Measurements from ENCODE around the gene NADSYN1. TPM values are rescaled to one million over a fixed set of nuclear protein-coding genes. Genes with fewer than 3 reads are reported as not detected.
A peak's percentile ranks its signal among the peaks of the same experiment; 100 is the strongest.

The NADSYN1 gene
- total RNA-seq, 1 experiment from 2014 or later: 79.7 TPM

DNA sequence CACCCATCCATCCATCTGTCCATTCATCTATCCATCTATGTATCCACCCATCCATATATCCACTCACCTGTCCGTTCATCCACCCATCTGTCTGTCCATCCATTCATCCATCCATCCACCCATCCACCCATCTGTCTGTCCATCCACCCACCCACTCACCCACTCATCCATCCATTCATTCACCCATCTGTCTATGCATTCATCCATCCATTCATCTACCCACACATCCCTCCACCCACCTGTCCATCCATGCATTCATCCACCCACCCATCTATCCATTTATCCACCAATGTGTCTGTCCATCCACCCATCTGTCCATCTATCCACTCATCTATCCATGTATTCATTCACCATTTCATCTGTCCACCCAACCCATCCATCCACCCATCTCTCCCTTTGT is 33.3 kb downstream of the NADSYN1 start:
- H3K9me3 Mint-ChIP-seq (ENCODE audit: low read depth, unreplicated experiment): no peaks in the 10 kb centered on the region
- TF ChIP-seq, protein P1, sequence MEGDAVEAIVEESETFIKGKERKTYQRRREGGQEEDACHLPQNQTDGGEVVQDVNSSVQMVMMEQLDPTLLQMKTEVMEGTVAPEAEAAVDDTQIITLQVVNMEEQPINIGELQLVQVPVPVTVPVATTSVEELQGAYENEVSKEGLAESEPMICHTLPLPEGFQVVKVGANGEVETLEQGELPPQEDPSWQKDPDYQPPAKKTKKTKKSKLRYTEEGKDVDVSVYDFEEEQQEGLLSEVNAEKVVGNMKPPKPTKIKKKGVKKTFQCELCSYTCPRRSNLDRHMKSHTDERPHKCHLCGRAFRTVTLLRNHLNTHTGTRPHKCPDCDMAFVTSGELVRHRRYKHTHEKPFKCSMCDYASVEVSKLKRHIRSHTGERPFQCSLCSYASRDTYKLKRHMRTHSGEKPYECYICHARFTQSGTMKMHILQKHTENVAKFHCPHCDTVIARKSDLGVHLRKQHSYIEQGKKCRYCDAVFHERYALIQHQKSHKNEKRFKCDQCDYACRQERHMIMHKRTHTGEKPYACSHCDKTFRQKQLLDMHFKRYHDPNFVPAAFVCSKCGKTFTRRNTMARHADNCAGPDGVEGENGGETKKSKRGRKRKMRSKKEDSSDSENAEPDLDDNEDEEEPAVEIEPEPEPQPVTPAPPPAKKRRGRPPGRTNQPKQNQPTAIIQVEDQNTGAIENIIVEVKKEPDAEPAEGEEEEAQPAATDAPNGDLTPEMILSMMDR (IDR thresholded peaks at IDR 0.05; ENCODE audit: unreplicated experiment): no peak
- H3K36me3 Mint-ChIP-seq (ENCODE audit: insufficient read depth, unreplicated experiment): peaks cover 42% of the 10 kb centered on the region
- H3K4me3 Mint-ChIP-seq (ENCODE audit: low read depth, unreplicated experiment): no peak overlapping the region
- intact Hi-C loops (cut with micrococcal nuclease; ENCODE audit: unreplicated experiment): no loop called here
- H3K27ac Mint-ChIP-seq (ENCODE audit: unreplicated experiment): no peak overlapping the region
- no peaks in the 10 kb centered on the region for H3K27me3 Mint-ChIP-seq (ENCODE audit: unreplicated experiment)
- DNase-seq: no peak
- H3K4me1 Mint-ChIP-seq (ENCODE audit: low read depth, unreplicated experiment): peaks cover 13% of the 10 kb centered on the region
- CTCF ChIA-PET: no interaction called here
- BruUV-seq (replicated peaks): no TSS peak

DNA sequence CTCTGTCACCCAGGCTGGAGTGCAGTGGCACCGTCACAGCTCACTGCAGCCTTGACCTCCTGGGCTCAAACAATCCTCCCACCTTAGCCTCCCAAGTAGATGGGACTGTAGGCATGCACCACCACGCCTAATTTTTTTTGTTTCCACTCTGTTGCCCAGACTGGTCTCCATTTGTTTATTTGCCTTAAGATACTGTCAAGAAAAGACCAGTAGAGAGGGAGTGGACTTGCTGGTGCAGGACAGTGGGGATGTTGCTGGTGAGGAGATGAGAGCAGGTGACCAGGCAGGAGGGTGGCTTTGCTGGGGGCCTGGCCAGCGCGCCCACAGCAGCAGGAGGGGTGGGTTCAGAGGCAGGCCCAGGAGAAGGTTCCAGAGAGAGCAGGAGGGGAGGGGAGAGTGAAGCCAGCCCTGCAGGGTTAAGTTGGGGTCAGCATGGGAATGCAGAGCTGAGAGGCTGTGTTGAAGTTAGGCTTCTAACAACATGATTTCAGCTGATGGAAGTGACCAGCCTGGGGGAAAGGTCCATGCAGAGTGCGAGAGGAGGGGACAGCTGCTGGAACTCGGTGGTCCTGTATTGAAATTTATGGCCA is 35.8 kb downstream of the NADSYN1 start:
- H3K4me1 Mint-ChIP-seq (ENCODE audit: low read depth, unreplicated experiment): peaks cover 12% of the 10 kb centered on the region
- no peak overlapping the region for H3K4me3 Mint-ChIP-seq (ENCODE audit: low read depth, unreplicated experiment)
- intact Hi-C loops (cut with micrococcal nuclease; ENCODE audit: unreplicated experiment): no loop called here
- H3K27ac Mint-ChIP-seq (ENCODE audit: unreplicated experiment): no peak overlapping the region
- BruUV-seq (replicated peaks): no TSS peak
- H3K36me3 Mint-ChIP-seq (ENCODE audit: insufficient read depth, unreplicated experiment): peaks cover 36% of the 10 kb centered on the region
- no peaks in the 10 kb centered on the region for H3K9me3 Mint-ChIP-seq (ENCODE audit: low read depth, unreplicated experiment)
- TF ChIP-seq, protein P1 (IDR thresholded peaks at IDR 0.05; ENCODE audit: unreplicated experiment): no peak
- no peak for DNase-seq
- H3K27me3 Mint-ChIP-seq (ENCODE audit: unreplicated experiment): no peaks in the 10 kb centered on the region
- CTCF ChIA-PET: no interaction called here

DNA sequence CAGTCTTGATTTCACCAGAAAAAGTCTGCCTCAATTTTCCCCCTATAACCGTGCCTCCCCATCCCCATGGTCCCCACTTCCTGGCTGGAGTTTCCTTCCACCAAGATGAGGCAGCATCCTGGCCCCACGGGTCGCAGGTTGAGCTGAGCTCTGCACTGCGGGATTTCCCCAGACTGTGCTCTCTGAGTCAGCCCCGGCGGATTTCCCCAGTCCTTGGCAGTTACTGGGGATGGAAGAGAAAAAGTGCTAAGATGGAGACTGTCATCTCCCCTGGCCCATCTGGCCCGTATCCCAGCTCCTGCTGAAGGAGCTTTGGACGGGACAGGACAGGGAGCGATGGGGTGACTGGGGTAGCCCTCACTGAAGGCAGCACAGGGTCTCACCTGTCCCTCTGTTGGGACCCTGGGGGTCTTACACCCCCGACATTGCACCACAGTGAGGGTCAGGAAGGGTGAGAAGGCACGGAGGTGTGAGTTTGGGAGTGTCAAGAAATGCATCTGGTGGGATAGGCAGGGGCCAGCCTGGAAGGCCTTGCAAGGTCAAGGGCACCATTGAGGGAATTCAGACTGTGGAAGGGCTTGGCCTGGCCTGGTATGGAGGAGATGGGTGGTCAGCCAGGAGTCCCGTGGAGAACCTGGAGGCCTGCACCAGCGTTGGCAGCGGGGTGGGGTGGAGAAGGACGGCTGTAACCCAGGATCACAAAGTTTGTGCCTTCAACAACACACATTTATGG is 36.5 kb downstream of the NADSYN1 start:
- CTCF ChIA-PET: no interaction called here
- no peaks in the 10 kb centered on the region for H3K27me3 Mint-ChIP-seq (ENCODE audit: unreplicated experiment)
- TF ChIP-seq, protein P1 (IDR thresholded peaks at IDR 0.05; ENCODE audit: unreplicated experiment): no peak
- DNase-seq: peak; percentile 20
- no peak overlapping the region for H3K27ac Mint-ChIP-seq (ENCODE audit: unreplicated experiment)
- H3K4me1 Mint-ChIP-seq (ENCODE audit: low read depth, unreplicated experiment): peaks cover 12% of the 10 kb centered on the region
- intact Hi-C loops (cut with micrococcal nuclease; ENCODE audit: unreplicated experiment): no loop called here
- BruUV-seq (replicated peaks): no TSS peak
- H3K9me3 Mint-ChIP-seq (ENCODE audit: low read depth, unreplicated experiment): no peaks in the 10 kb centered on the region
- H3K4me3 Mint-ChIP-seq (ENCODE audit: low read depth, unreplicated experiment): no peak overlapping the region
- peaks cover 32% of the 10 kb centered on the region for H3K36me3 Mint-ChIP-seq (ENCODE audit: insufficient read depth, unreplicated experiment)

DNA sequence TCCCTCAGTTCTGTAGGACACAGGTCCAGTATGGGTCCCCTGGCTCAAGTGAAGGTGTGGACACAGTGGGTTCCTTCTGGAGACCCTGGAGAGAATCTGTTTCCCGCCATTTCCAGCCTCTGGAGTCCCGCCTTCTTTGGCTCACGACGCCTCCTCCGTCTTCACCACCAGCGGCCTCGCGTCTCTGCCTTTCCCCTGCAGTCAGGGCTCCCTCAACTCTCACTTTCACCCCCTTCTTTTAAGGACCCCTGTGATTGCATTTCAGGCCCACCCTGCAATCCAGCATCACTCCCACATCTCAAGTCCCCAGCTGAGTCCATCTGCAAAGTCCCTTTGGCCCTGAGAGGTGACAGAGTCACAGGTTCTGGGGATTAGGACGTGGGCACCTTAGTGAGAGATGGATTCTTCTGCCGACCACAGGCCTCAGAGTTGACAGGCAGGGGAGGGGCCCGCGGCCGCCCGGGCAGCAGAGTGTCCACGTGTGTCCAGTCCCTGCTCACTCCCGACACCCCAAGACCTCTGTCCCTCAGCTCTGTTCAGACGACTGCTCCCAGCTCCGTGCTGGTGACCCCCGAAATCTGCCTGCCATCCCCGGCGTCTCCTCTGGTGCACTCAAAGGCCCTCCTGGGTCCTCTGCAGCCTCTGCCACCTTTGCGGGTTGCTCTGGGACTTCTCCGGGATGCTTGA is 37.2 kb downstream of the NADSYN1 start:
- TF ChIP-seq, protein P1 (IDR thresholded peaks at IDR 0.05; ENCODE audit: unreplicated experiment): no peak
- no TSS peak for BruUV-seq (replicated peaks)
- H3K4me1 Mint-ChIP-seq (ENCODE audit: low read depth, unreplicated experiment): peaks cover 12% of the 10 kb centered on the region
- H3K27me3 Mint-ChIP-seq (ENCODE audit: unreplicated experiment): no peaks in the 10 kb centered on the region
- no peak overlapping the region for H3K4me3 Mint-ChIP-seq (ENCODE audit: low read depth, unreplicated experiment)
- no peaks in the 10 kb centered on the region for H3K9me3 Mint-ChIP-seq (ENCODE audit: low read depth, unreplicated experiment)
- intact Hi-C loops (cut with micrococcal nuclease; ENCODE audit: unreplicated experiment): no loop called here
- DNase-seq: no peak
- H3K36me3 Mint-ChIP-seq (ENCODE audit: insufficient read depth, unreplicated experiment): peaks cover 36% of the 10 kb centered on the region
- H3K27ac Mint-ChIP-seq (ENCODE audit: unreplicated experiment): no peak overlapping the region
- CTCF ChIA-PET: no interaction called here
